Epithelial cell of prostate (primary cell): ENCODE measurements around the gene OTUD1.

Experiments
- DNase-seq: peaks from one replicate; pipeline ENCODE4 v3.0.0-alpha.2; 2011; ENCODE audit warnings: low read depth, low spot score
- H3K27ac ChIP-seq: fragments of 450-650 bp; 2 replicates; pipeline ENCODE4 v1.5.1; 2017; ENCODE audit warnings: mild to moderate bottlenecking

The OTUD1 gene

GRCh38 chr10:23419655-23420329 lies 19.1 kb upstream of the OTUD1 start:
- no peak for DNase-seq
- no peak overlapping the region for H3K27ac ChIP-seq

GRCh38 chr10:23421397-23421796 lies 17.5 kb upstream of the OTUD1 start:
- no peak overlapping the region for H3K27ac ChIP-seq
- DNase-seq, result no peak

- DNase-seq, result no peak
- H3K27ac ChIP-seq, result no peak overlapping the region
Observed at GRCh38 chr10:23422003-23422411, 16.9 kb upstream of the OTUD1 start.

- peak; percentile 40 for DNase-seq
- H3K27ac ChIP-seq, result peak overlapping the region; percentile 64
Observed at GRCh38 chr10:23432166-23432565, 6.7 kb upstream of the OTUD1 start.

- no peak for DNase-seq
- peak overlapping the region; percentile 64 for H3K27ac ChIP-seq
Observed at GRCh38 chr10:23432639-23433038, 6.2 kb upstream of the OTUD1 start.

- no peak for DNase-seq
- H3K27ac ChIP-seq, result no peak overlapping the region
Observed at GRCh38 chr10:23433701-23434100, 5.2 kb upstream of the OTUD1 start.

GRCh38 chr10:23435378-23435777 lies 3.5 kb upstream of the OTUD1 start:
- H3K27ac ChIP-seq, result no peak overlapping the region
- DNase-seq, result no peak

- no peak for DNase-seq
- H3K27ac ChIP-seq, result no peak overlapping the region
Observed at GRCh38 chr10:23436983-23437382, 1.9 kb upstream of the OTUD1 start.

- DNase-seq, result no peak
- H3K27ac ChIP-seq, result peak overlapping the region; percentile 70
Observed at GRCh38 chr10:23437963-23438546, 820 bp upstream of the OTUD1 start.

GRCh38 chr10:23439452-23439960 lies 631 bp downstream of the OTUD1 start:
- peak overlapping the region; percentile 70 for H3K27ac ChIP-seq
- DNase-seq, result no peak

GRCh38 chr10:23439961-23440889 lies 1.4 kb downstream of the OTUD1 start:
- DNase-seq, result no peak
- H3K27ac ChIP-seq, result peak overlapping the region; percentile 70

GRCh38 chr10:23441251-23441650 lies 2.4 kb downstream of the OTUD1 start:
- no peak for DNase-seq
- H3K27ac ChIP-seq, result no peak overlapping the region

- no peak for DNase-seq
- no peak overlapping the region for H3K27ac ChIP-seq
Observed at GRCh38 chr10:23442936-23443335, 4.1 kb downstream of the OTUD1 start.

GRCh38 chr10:23445591-23445990 lies 6.7 kb downstream of the OTUD1 start:
- H3K27ac ChIP-seq, result no peak overlapping the region
- no peak for DNase-seq

GRCh38 chr10:23448323-23448722 lies 9.4 kb downstream of the OTUD1 start:
- peak overlapping the region; percentile 33 for H3K27ac ChIP-seq

GRCh38 chr10:23448802-23449570 lies 10.1 kb downstream of the OTUD1 start:
- H3K27ac ChIP-seq, result peak overlapping the region; percentile 33

More at GRCh38 chr10:23448323-23448722, 9.4 kb downstream of the OTUD1 start:
- DNase-seq, result no peak

GRCh38 chr10:23452033-23452655 lies 13.3 kb downstream of the OTUD1 start:
- no peak overlapping the region for H3K27ac ChIP-seq
- DNase-seq, result no peak

More at GRCh38 chr10:23448802-23449570, 10.1 kb downstream of the OTUD1 start:
- no peak for DNase-seq

GRCh38 chr10:23453465-23453864 lies 14.6 kb downstream of the OTUD1 start:
- H3K27ac ChIP-seq, result no peak overlapping the region
- peak; percentile 36 for DNase-seq

- no peak overlapping the region for H3K27ac ChIP-seq
- DNase-seq, result no peak
Observed at GRCh38 chr10:23457632-23458417, 18.9 kb downstream of the OTUD1 start.
